AG09319 (cell line): ENCODE data around the gene MAOA.

Source experiments
- DNase-seq: peaks from one replicate; pipeline ENCODE4 v3.0.0-alpha.2; 2010; ENCODE audit warnings: low read depth; ENCODE audit errors: extremely low read depth
- CTCF ChIP-seq: IDR thresholded peaks from 2 replicates; pipeline ENCODE4 v1.5.1; 2011; ENCODE audit warnings: low read depth, mild to moderate bottlenecking, inconsistent platforms, low read length, moderate library complexity

Gene MAOA

DNA sequence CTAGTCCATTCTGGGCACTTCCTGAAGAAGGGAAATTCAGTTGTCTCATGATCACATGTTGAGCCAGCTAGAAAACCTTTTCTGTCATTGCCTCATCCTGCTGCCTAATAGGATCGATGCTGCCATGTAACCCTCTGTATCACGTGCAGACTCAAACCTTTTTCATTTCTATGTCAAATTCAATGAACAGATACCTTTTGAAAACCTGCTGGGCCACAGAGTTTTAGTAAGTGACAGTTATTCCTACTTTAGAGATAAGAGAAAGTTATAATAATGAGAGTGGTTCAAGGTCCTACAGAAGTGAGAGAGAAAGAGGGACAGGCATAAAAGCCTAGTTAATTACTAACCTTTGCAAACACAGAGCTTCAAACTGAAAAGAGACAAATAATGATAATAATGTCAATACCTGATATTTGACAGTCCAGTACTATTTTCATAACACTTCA lies 46.0 kb downstream of the MAOA start:
- no peak for DNase-seq
- TF ChIP-seq CTCF: no peak

DNA sequence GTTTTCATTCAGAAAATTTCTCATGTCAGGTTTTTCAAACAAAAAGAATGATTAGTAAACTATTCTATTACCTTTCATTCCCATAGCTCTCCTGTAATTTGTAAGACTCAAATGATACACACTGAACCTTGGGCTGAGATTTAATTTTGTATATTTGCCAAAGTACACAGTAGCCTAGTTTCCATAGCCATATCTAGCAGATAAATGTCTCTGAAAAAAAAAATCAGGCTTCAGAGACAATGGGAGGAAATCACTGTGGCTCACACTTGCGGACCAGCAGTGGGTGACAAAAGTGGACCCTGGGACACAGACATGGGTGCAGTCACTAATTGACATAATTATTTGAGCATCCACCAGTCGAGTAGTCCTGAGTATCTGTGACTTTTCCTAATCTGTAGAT lies 46.6 kb downstream of the MAOA start:
- DNase-seq: no peak
- no peak for TF ChIP-seq CTCF

GRCh38 chrX:43703211-43703791 lies 47.2 kb downstream of the MAOA start:
- no peak for DNase-seq
- TF ChIP-seq CTCF: no peak

DNA sequence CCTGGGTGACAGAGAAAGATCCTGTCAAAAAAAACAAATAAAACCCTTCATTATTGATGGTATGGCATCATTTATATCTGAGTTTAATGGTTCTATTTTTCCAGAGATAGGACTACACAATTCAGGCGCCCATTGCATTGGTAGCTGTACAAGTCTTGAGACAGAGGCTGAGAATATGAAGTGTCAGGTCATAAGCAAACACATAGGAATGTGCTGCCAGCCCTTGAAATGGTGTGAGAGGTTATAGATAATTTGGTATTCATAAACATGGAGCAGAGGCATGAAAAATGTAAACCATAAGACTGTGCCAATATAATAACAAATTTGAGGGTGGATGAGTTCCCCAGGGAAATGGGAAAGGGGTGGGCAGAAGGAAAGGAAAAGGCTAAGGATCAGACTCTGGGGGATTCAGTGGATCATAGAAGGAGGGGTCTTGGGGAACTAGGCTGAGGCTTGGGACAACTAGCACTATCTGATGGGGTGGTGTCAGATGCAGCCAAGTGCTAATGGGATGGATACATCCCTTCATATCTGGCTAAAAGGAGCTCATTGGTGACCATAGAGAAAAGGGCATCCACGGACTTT lies 50.8 kb downstream of the MAOA start:
- TF ChIP-seq CTCF: no peak
- DNase-seq: no peak

- TF ChIP-seq CTCF: no peak
- DNase-seq: no peak
Measured at GRCh38 chrX:43707812-43708548, 51.9 kb downstream of the MAOA start.

GRCh38 chrX:43716144-43716543 lies 60.0 kb downstream of the MAOA start:
- DNase-seq: no peak
- TF ChIP-seq CTCF: no peak

DNA sequence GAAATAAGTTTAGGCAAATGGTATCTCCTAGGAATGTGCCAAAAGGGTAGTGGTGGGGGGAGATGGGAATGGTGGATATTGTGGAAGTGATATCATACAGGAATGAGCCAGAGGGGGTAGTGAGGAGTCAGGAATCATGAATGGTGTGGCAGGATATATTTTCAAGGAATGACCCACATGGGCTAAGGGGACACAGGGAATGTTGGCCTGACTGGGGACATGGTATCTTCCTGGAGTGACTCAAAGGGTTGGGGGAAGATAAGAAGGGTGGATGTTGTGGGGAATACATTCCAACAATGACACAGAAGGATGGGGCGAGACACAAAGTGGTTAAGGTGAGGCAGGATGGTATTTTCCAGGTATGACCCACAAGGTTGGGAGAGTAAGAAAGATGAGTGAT lies 60.6 kb downstream of the MAOA start:
- no peak for DNase-seq
- no peak for TF ChIP-seq CTCF
